SK-N-SH (cell line): ENCODE results near the gene EIF6. TPM values are rescaled to one million over a fixed set of nuclear protein-coding genes. Genes with fewer than 3 reads are reported as not detected.

Source experiments
- CTCF ChIA-PET: fragments of 300-600, 350-600 bp; formaldehyde crosslinking; extraction: SDS; loops from one replicate; lab custom pipeline; 2021; lab: Yijun Ruan, JAX
- POLR2A ChIA-PET: fragments of 350-600 bp; sonication (Branson Sonifier 250); formaldehyde crosslinking; extraction: SDS; loops from one replicate; lab custom pipeline; 2020; ENCODE audit warnings: antibody characterized with exemption, inconsistent platforms; lab: Yijun Ruan, JAX
- DNase-seq: peaks from one replicate; pipeline ENCODE4 v3.0.0; 2012
- H2AFZ ChIP-seq: fragments of 200-600 bp; sonication (generic); 2 replicates; pipeline ENCODE4 v1.8.1; 2016; ENCODE audit warnings: antibody characterized with exemption, mild to moderate bottlenecking, low read depth
- H3F3A ChIP-seq: fragments of 200-600 bp; sonication (generic); replicated peaks from 2 replicates; pipeline ENCODE3; 2016; ENCODE audit warnings: antibody characterized with exemption, mild to moderate bottlenecking; ENCODE audit not compliant: insufficient read depth
- H3K27ac ChIP-seq, 2 experiments: fragments of 200-500 bp in 1 of 2; fragments of 200-600 bp in 1 of 2; sonication (Bioruptor generic) in 1 of 2; sonication (generic), shearing (Covaris generic) in 1 of 2; 2 replicates each; pipeline versions ENCODE4 v1.5.1 to v1.6.1; 2014 to 2016; ENCODE audit warnings: low read depth in 2 of 2, inconsistent platforms in 1 of 2, low read length in 1 of 2, mild to moderate bottlenecking in 1 of 2, mixed read lengths in 1 of 2
- H3K27me3 ChIP-seq: fragments of 200-600 bp; sonication (generic), shearing (Covaris generic); 2 replicates; pipeline ENCODE4 v1.6.1; 2016; ENCODE audit warnings: mixed run types; ENCODE audit not compliant: insufficient read depth
- H3K36me3 ChIP-seq, 2 experiments: fragments of 200-500 bp in 1 of 2; fragments of 200-600 bp in 1 of 2; sonication (Bioruptor generic) in 1 of 2; sonication (generic) in 1 of 2; replicated peaks in 1 of 2; 2 replicates each; pipeline versions ENCODE3 to v1.5.1; 2014 to 2016; ENCODE audit warnings: low read length in 1 of 2, mild to moderate bottlenecking in 1 of 2; ENCODE audit not compliant: insufficient read depth in 2 of 2, control insufficient read depth in 1 of 2
- H3K4me1 ChIP-seq, 2 experiments: fragments of 200-500 bp in 1 of 2; fragments of 200-600 bp in 1 of 2; sonication (Bioruptor generic) in 1 of 2; sonication (generic), shearing (Covaris generic) in 1 of 2; 2 replicates each; pipeline versions ENCODE4 v1.5.1 to v1.6.1; 2014 to 2016; ENCODE audit warnings: low read depth in 1 of 2, low read length in 1 of 2, mixed run types in 1 of 2; ENCODE audit not compliant: insufficient read depth in 2 of 2, control insufficient read depth in 1 of 2
- H3K4me2 ChIP-seq: fragments of 200-600 bp; sonication (generic), shearing (Covaris generic); 2 replicates; pipeline ENCODE4 v1.6.1; 2017; ENCODE audit warnings: mixed run types
- H3K4me3 ChIP-seq, 2 experiments: fragments of 200-500 bp in 1 of 2; fragments of 200-600 bp in 1 of 2; sonication (Bioruptor generic) in 1 of 2; sonication (generic), shearing (Covaris generic) in 1 of 2; 2 replicates each; pipeline versions ENCODE4 v1.5.1 to v1.8.1; 2014 to 2016; ENCODE audit warnings: low read depth in 2 of 2, inconsistent platforms in 1 of 2, low read length in 1 of 2, mild to moderate bottlenecking in 1 of 2, mixed read lengths in 1 of 2, moderate library complexity in 1 of 2
- H3K79me2 ChIP-seq: fragments of 200-600 bp; sonication (generic); 2 replicates; pipeline ENCODE4 v1.8.1; 2017; ENCODE audit warnings: mild to moderate bottlenecking; ENCODE audit not compliant: insufficient read depth
- H3K9ac ChIP-seq: fragments of 200-600 bp; sonication (generic); 2 replicates; pipeline ENCODE4 v1.6.1; 2017; ENCODE audit warnings: mixed run types
- H3K9me2 ChIP-seq: fragments of 200-600 bp; sonication (generic); 2 replicates; pipeline ENCODE4 v1.6.1; 2017; ENCODE audit warnings: mixed run types
- H3K9me3 ChIP-seq: fragments of 200-600 bp; sonication (generic); 2 replicates; pipeline ENCODE4 v1.6.1; 2017; ENCODE audit warnings: mixed run types, mild to moderate bottlenecking, moderate library complexity
- H4K20me1 ChIP-seq: fragments of 200-600 bp; sonication (generic); 2 replicates; pipeline ENCODE4 v1.6.1; 2017; ENCODE audit warnings: mild to moderate bottlenecking, mixed run types; ENCODE audit not compliant: insufficient read depth
- CHD2 ChIP-seq: fragments of 150-350 bp; IDR thresholded peaks from 2 replicates; pipeline ENCODE4 v1.6.1; 2018; ENCODE audit warnings: low read length; ENCODE audit not compliant: partially characterized antibody
- CTCF ChIP-seq: fragments of 200-600 bp; sonication (generic); IDR thresholded peaks from 2 replicates; pipeline ENCODE4 v1.6.1; 2017; ENCODE audit warnings: antibody characterized with exemption, mild to moderate bottlenecking, moderate library complexity
- ELF1 ChIP-seq: IDR thresholded peaks from 2 replicates; pipeline ENCODE4 v1.4.0; 2012
- EP300 ChIP-seq, 2 experiments: IDR thresholded peaks; 2 replicates each; pipeline versions ENCODE4 v1.4.0 to v1.6.1; 2012; ENCODE audit warnings: borderline replicate concordance in 1 of 2, low read depth in 1 of 2, low read length in 1 of 2
- EZH2phosphoT487 ChIP-seq: fragments of 200-600 bp; sonication (generic); IDR thresholded peaks from 2 replicates; pipeline ENCODE4 v1.6.1; 2017; ENCODE audit warnings: low read depth, mixed run types, mild to moderate bottlenecking, antibody characterized with exemption, moderate library complexity, borderline replicate concordance
- FOSL2 ChIP-seq: IDR thresholded peaks from 2 replicates; pipeline ENCODE4 v1.4.0; 2012; ENCODE audit warnings: low read depth, mild to moderate bottlenecking, moderate library complexity, borderline replicate concordance
- FOXJ3 ChIP-seq: sonication (generic); formaldehyde crosslinking; IDR thresholded peaks from 2 replicates; pipeline ENCODE4 v1.5.1; 2020; ENCODE audit warnings: mild to moderate bottlenecking, missing genetic modification reagents
- FOXM1 ChIP-seq: IDR thresholded peaks from 2 replicates; pipeline ENCODE4 v1.4.0; 2012; ENCODE audit warnings: low read depth, mild to moderate bottlenecking
- GABPA ChIP-seq: IDR thresholded peaks from 2 replicates; pipeline ENCODE4 v1.4.0; 2012; ENCODE audit warnings: low read depth, mild to moderate bottlenecking
- GATA2 ChIP-seq: sonication (generic); formaldehyde crosslinking; IDR thresholded peaks from 2 replicates; pipeline ENCODE4 v1.5.0; 2020; ENCODE audit warnings: mild to moderate bottlenecking, missing genetic modification reagents
- IRF3 ChIP-seq: fragments of 150-350 bp; IDR thresholded peaks from 2 replicates; pipeline ENCODE4 v1.6.1; 2016; ENCODE audit warnings: mild to moderate bottlenecking, low read depth, low read length
- JUND ChIP-seq: IDR thresholded peaks from 2 replicates; pipeline ENCODE4 v1.4.0; 2012
- MAX ChIP-seq: IDR thresholded peaks from 2 replicates; pipeline ENCODE4 v1.4.0; 2012; ENCODE audit warnings: low read depth
- MEF2A ChIP-seq: IDR thresholded peaks from 2 replicates; pipeline ENCODE4 v1.4.0; 2012; ENCODE audit warnings: low read depth, borderline replicate concordance
- MXI1 ChIP-seq: IDR thresholded peaks from 2 replicates; pipeline ENCODE4 v1.6.1; 2012; ENCODE audit warnings: mild to moderate bottlenecking, low read depth, low read length, improper control_type of control experiment
- NFIC ChIP-seq: IDR thresholded peaks from 2 replicates; pipeline ENCODE4 v1.4.0; 2012; ENCODE audit warnings: borderline replicate concordance
- NRF1 ChIP-seq: IDR thresholded peaks from 2 replicates; pipeline ENCODE4 v1.6.1; 2012; ENCODE audit warnings: low read depth, mild to moderate bottlenecking, low read length
- PBX3 ChIP-seq: IDR thresholded peaks from 2 replicates; pipeline ENCODE4; 2012
- RAD21 ChIP-seq: IDR thresholded peaks from 2 replicates; pipeline ENCODE4 v1.6.1; 2012; ENCODE audit warnings: mild to moderate bottlenecking, low read length
- RCOR1 ChIP-seq: fragments of 150-350 bp; IDR thresholded peaks from 2 replicates; pipeline ENCODE4 v1.6.1; 2017; ENCODE audit warnings: antibody characterized with exemption, low read length
- REST ChIP-seq: IDR thresholded peaks from 2 replicates; pipeline ENCODE4 v1.6.1; 2012; ENCODE audit warnings: mild to moderate bottlenecking, low read depth, low read length, moderate library complexity
- RFX5 ChIP-seq: IDR thresholded peaks from 2 replicates; pipeline ENCODE4 v1.6.1; 2012; ENCODE audit warnings: mild to moderate bottlenecking, improper control_type of control experiment, low read length
- RXRA ChIP-seq: IDR thresholded peaks from 2 replicates; pipeline ENCODE4 v1.4.0; 2012; ENCODE audit warnings: low read depth, mild to moderate bottlenecking, borderline replicate concordance
- SIN3A ChIP-seq: IDR thresholded peaks from 2 replicates; pipeline ENCODE4 v1.6.1; 2012; ENCODE audit warnings: low read depth, mild to moderate bottlenecking, low read length, moderate library complexity, borderline replicate concordance
- SMC3 ChIP-seq: IDR thresholded peaks from 2 replicates; pipeline ENCODE4 v1.6.1; 2012; ENCODE audit warnings: low read depth, low read length, improper control_type of control experiment
- TAF1 ChIP-seq: IDR thresholded peaks from 2 replicates; pipeline ENCODE4 v1.6.1; 2012; ENCODE audit warnings: low read depth, mild to moderate bottlenecking, low read length, moderate library complexity, borderline replicate concordance
- TCF12 ChIP-seq: IDR thresholded peaks from 2 replicates; pipeline ENCODE4 v1.4.0; 2012
- TEAD4 ChIP-seq: IDR thresholded peaks from 2 replicates; pipeline ENCODE4 v1.4.0; 2012; ENCODE audit warnings: mild to moderate bottlenecking, borderline replicate concordance; ENCODE audit not compliant: insufficient read depth
- YY1 ChIP-seq: IDR thresholded peaks from 2 replicates; pipeline ENCODE4 v1.4.0; 2012; ENCODE audit warnings: low read depth, mild to moderate bottlenecking
- polyA plus RNA-seq, 3 experiments: library from polyadenylated mRNA; depleted of rRNA; stranded (reverse); fragments of >200 nt; gene quantifications; 2 replicates each; pipeline ENCODE4 v1.2.3, GENCODE V29; 2012

EIF6 gene
- polyA plus RNA-seq, 1 of the 3 experiments (the other 2 are of a cell fraction): 356 TPM

- H3K36me3 ChIP-seq: peaks cover 0 to under 1% of the 10 kb centered on the region in 2 experiments
- peaks cover 31% of the 10 kb centered on the region for H3F3A ChIP-seq
- no peaks in the 10 kb centered on the region for H3K27me3 ChIP-seq
- H3K9ac ChIP-seq: peak overlapping the region; percentile 65; the same call in 1 of the 2 replicates
- no peaks in the 10 kb centered on the region for H3K9me2 ChIP-seq
- POLR2A ChIA-PET: no interaction called here
- no peaks in the 10 kb centered on the region for H4K20me1 ChIP-seq
- CTCF ChIA-PET: interaction anchor here (0.9 to 3.2 kb wide), 4 partner anchors 14 to 127 kb away, joined by 4 to 32 read pairs (median 10); no protein-coding TSS in a partner anchor
- no peaks in the 10 kb centered on the region for H3K79me2 ChIP-seq
- peaks cover 10 to 33% of the 10 kb centered on the region in 2 experiments for H3K4me1 ChIP-seq
- H2AFZ ChIP-seq: no peak overlapping the region
- no peak for DNase-seq
- peak overlapping the region; percentile 80 to 92 for H3K27ac ChIP-seq
- H3K4me3 ChIP-seq: no peak overlapping the region
- H3K9me3 ChIP-seq: no peaks in the 10 kb centered on the region
- peak overlapping the region; percentile 73 for H3K4me2 ChIP-seq
- TF ChIP-seq TEAD4 (peak; percentile 67; the same call in 1 of the 2 replicates), YY1 (peak; percentile 52; the same call in 1 of the 2 replicates), MAX (peak; percentile 55; the same call in 1 of the 2 replicates), NFIC (peak; percentile 53; the same call in 1 of the 2 replicates), FOXM1 (no peak), SIN3A (0 out of 2 replicates have a peak, but pooled peaks have one; percentile 52), FOXJ3 (no peak), RAD21 (no peak), CHD2 (no peak), GATA2 (CRISPR knock-in tag) (no peak), ELF1 (no peak), FOSL2 (peak; percentile 86), NRF1 (no peak), RCOR1 (no peak), EZH2phosphoT487 (no peak), SMC3 (no peak), GABPA (no peak), EP300 (IDR thresholded peaks at IDR 0.05; ENCODE audit: borderline replicate concordance in 1 of 2, low read depth in 1 of 2, low read length in 1 of 2) (peak in 1 of 2 experiments; percentile 78; a peak in 1 of 4 replicates), PBX3 (peak; percentile 95), TAF1 (0 out of 2 replicates have a peak, but pooled peaks have one; percentile 22), IRF3 (no peak), MXI1 (no peak), TCF12 (peak; percentile 72), REST (no peak), RXRA (no peak; the same call in 1 of the 2 replicates), RFX5 (no peak), MEF2A (no peak), JUND (peak; percentile 81), CTCF (no peak)
Measured at GRCh38 chr20:35319871-35320197, 35.3 kb upstream of the EIF6 start.
